ENCODE results near the gene COA8.

The COA8 gene

DNA sequence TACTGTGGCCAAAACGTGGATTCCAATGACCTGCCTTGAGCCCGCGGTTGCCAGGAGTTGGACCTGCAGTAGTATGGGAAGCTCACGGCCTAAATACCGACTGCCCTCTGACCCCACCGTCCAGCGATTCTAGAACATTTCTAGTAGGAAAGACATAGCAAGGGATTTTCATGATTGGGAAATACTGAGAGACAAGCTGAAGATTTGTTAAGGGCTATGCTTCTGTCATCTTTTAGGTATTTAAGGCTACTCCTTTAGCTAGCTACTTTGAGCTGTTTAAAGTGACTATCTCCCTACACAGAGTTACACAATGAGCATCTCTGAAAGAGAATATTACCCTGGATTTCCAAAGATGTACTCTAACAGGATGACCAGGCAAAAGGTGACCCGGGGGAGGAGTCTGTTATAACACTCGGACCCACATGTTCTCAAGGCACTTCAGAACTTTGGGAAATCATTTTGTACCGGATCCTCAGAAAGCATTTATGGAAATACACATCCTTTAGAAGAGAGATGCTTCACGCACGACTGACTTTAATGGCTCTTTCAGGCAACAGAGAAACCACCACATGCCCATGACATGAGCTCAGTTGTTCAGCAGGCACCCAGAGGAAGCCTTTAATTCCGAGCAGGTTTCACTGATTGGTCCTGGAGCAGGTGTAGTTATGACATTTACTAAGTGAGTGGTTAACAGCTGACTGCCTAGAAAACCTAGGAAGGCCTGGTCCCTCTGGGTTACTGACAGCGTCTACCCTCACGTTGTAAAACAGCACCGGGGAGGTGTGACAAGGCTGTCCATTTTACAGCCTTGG is 4.5 kb upstream of the COA8 start:
- H3K4me3 ChIP-seq (ENCODE audit: control insufficient read depth, low read depth, low read length), result no peak overlapping the region
- peak; percentile 86 for DNase-seq (ENCODE audit: low read depth)
- TF ChIP-seq, protein P1, sequence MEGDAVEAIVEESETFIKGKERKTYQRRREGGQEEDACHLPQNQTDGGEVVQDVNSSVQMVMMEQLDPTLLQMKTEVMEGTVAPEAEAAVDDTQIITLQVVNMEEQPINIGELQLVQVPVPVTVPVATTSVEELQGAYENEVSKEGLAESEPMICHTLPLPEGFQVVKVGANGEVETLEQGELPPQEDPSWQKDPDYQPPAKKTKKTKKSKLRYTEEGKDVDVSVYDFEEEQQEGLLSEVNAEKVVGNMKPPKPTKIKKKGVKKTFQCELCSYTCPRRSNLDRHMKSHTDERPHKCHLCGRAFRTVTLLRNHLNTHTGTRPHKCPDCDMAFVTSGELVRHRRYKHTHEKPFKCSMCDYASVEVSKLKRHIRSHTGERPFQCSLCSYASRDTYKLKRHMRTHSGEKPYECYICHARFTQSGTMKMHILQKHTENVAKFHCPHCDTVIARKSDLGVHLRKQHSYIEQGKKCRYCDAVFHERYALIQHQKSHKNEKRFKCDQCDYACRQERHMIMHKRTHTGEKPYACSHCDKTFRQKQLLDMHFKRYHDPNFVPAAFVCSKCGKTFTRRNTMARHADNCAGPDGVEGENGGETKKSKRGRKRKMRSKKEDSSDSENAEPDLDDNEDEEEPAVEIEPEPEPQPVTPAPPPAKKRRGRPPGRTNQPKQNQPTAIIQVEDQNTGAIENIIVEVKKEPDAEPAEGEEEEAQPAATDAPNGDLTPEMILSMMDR (conservative IDR thresholded peaks at IDR 0.05; ENCODE audit: control insufficient read depth, insufficient read depth, low read depth, low read length), result no peak

DNA sequence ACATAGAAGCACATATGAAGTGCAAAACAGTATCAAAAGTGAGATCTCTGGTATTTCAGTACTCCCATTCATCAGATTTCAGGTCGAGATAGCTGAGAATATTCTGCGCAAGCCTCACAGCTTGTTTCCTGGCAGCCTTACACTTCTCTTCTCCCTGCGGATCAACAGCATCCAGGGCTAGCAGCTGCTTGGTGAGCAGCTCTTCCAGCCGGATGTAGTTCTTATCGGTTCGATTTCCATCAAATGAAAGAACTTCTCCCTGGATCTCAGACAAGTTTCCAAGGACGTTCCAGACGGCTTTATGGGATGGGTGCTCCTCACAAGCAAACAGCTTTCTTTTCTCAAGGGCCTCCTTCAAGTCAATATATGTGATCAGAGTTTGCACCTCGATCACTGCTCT is 3.0 kb upstream of the COA8 start:
- TF ChIP-seq, protein P1 (conservative IDR thresholded peaks at IDR 0.05; ENCODE audit: control insufficient read depth, insufficient read depth, low read depth, low read length), result no peak
- no peak overlapping the region for H3K4me3 ChIP-seq (ENCODE audit: control insufficient read depth, low read depth, low read length)
- no peak for DNase-seq (ENCODE audit: low read depth)

DNA sequence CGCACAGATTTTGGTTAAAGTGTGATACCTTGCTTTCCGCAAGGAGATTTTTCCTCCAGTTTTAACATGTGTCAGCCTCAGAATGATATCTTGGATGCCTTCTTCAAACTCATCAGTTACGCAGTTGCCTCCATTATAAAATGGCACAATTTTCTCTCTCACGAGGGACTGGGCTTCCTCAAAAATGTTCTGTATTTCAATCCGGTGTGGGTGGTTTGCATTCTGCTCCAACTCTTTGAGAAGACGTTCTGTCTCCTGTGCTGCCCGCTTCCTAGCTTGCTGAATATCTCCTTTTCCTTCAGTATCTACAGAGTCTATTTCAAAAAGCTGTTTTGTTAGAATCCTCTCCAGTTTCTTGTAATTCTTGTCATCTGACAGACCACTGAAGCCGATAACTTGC is 2.1 kb upstream of the COA8 start:
- H3K4me3 ChIP-seq (ENCODE audit: control insufficient read depth, low read depth, low read length), result no peak overlapping the region
- TF ChIP-seq, protein P1 (conservative IDR thresholded peaks at IDR 0.05; ENCODE audit: control insufficient read depth, insufficient read depth, low read depth, low read length), result no peak
- no peak for DNase-seq (ENCODE audit: low read depth)

DNA sequence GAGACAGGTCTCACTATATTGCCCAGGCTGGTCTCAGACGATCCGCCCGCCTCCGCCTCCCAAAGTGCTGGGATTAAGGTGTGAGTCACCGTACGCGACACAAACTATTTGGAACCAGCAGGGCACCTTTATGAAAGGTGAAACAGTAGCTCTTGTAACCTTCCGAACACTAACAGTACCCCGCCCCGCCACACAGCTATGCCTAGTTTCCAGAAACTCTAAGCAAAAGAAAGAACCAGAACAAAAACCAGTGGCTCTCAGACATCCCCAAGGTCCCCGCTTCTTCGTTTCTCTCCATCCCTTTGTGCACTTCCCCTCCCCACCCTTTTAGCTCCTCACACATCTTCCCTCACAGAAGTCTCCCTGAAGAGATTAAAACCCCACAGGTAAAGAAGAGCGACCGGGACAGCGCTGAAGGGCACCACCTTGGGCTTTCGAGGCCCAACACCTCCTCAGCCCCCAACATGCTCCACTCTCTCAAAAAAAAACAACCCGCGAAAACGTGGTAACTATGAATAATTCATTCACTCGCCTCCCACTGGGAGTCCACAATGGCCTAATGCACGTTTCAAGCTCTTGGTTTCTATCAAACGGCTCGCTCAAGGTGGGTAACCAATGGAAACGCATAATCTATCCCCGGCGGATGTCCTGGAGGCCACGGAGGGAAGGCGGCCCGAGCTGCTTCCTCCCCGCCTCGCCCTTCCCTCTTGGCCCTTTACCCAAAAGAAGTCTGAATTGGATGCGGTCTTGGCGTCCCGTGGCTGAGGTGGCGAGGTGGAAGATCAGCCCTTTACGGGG is 1.2 kb upstream of the COA8 start:
- TF ChIP-seq, protein P1 (conservative IDR thresholded peaks at IDR 0.05; ENCODE audit: control insufficient read depth, insufficient read depth, low read depth, low read length), result no peak
- H3K4me3 ChIP-seq (ENCODE audit: control insufficient read depth, low read depth, low read length), result peak overlapping the region; percentile 87
- DNase-seq (ENCODE audit: low read depth), result peak; percentile 62

DNA sequence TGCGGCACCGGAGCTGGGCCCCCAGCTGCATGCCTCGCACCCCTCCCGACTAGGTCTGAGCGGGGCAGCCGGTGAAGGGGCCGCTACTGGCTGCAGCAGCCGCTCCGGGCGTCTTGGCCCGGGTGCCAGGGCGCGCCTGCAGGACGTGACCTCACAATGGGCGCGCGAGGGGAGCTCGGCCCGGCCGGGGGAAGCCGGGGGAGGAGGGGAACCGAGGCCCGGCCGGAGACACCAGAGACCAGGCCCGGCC is 656 bp upstream of the COA8 start:
- DNase-seq (ENCODE audit: low read depth), result no peak
- peak overlapping the region; percentile 87 for H3K4me3 ChIP-seq (ENCODE audit: control insufficient read depth, low read depth, low read length)
- TF ChIP-seq, protein P1 (conservative IDR thresholded peaks at IDR 0.05; ENCODE audit: control insufficient read depth, insufficient read depth, low read depth, low read length), result no peak

DNA sequence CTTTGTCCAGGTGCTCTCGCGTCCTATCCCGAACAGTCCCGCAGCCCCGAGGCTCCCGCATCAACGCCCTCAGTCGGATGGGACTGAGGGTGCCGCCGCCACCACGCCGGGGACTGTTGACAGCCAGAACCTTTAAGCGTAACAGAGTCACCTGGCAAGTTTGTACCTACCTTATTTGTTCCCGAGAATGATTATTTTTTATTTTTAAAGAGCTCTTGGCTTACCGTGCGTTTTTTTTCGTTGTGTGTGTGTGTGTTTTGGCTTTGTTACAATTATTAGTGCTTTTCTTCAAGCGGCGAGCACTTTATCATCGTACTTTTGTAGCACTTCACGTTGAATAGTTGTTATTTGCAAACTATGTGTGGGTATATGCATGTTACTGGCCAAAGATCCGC is 463 bp downstream of the COA8 start:
- TF ChIP-seq, protein P1 (conservative IDR thresholded peaks at IDR 0.05; ENCODE audit: control insufficient read depth, insufficient read depth, low read depth, low read length), result no peak
- H3K4me3 ChIP-seq (ENCODE audit: control insufficient read depth, low read depth, low read length), result peak overlapping the region; percentile 87
- DNase-seq (ENCODE audit: low read depth), result no peak
